Natural killer cell (primary cell): ENCODE data around the gene BANF2. TPM values are rescaled to one million over a fixed set of nuclear protein-coding genes. Genes with fewer than 3 reads are reported as not detected.

Experiments
- ATAC-seq, 3 donors: fragments of 150-1000 bp in 2 of 3; fragments of 200-7000 bp in 1 of 3; cut with Tn5 transposase; 1 replicate in 1 of 3; 2 replicates in 2 of 3; pipeline ENCODE4 v1.10.0; 2021; ENCODE audit warnings: mild to moderate bottlenecking in 2 of 3, moderate library complexity in 2 of 3
- DNase-seq, 2 donors: peaks; one replicate each; pipeline versions ENCODE4 v3.0.0 to v3.0.0-alpha.2; 2013 to 2021; ENCODE audit warnings: mixed read lengths in 1 of 2
- H3K27ac ChIP-seq: one replicate; pipeline ENCODE4 v1.5.1; 2013; ENCODE audit warnings: mild to moderate bottlenecking, low read length
- H3K27me3 ChIP-seq: one replicate; pipeline ENCODE4 v1.6.1; 2013; ENCODE audit warnings: low read length; ENCODE audit not compliant: control insufficient read depth, insufficient read depth
- H3K36me3 ChIP-seq: one replicate; pipeline ENCODE4 v1.6.1; 2013; ENCODE audit warnings: low read length; ENCODE audit not compliant: control insufficient read depth, insufficient read depth
- H3K4me1 ChIP-seq: one replicate; pipeline ENCODE4 v1.6.1; 2013; ENCODE audit warnings: low read length; ENCODE audit not compliant: control insufficient read depth, insufficient read depth
- H3K4me3 ChIP-seq: one replicate; pipeline ENCODE4 v1.5.1; 2013; ENCODE audit warnings: low read length
- H3K9me3 ChIP-seq: one replicate; pipeline ENCODE4 v1.6.1; 2013; ENCODE audit warnings: low read length; ENCODE audit not compliant: control insufficient read depth, insufficient read depth
- H3K27ac Mint-ChIP-seq, 2 donors: one replicate each; pipeline ENCODE4 v1.8.0; 2022; ENCODE audit warnings: mild to moderate bottlenecking in 2 of 2, mixed read lengths in 2 of 2, moderate library complexity in 1 of 2
- H3K27me3 Mint-ChIP-seq, 2 donors: one replicate each; pipeline ENCODE4 v1.8.0; 2022; ENCODE audit warnings: low read depth in 2 of 2, mixed read lengths in 2 of 2
- H3K36me3 Mint-ChIP-seq: one replicate; pipeline ENCODE4 v1.8.0; 2022; ENCODE audit warnings: mixed read lengths
- H3K4me1 Mint-ChIP-seq, 2 donors: one replicate each; pipeline ENCODE4 v1.8.0; 2022; ENCODE audit warnings: mixed read lengths in 2 of 2
- H3K4me3 Mint-ChIP-seq: one replicate; pipeline ENCODE4 v1.8.0; 2022; ENCODE audit warnings: mild to moderate bottlenecking, moderate library complexity, mixed read lengths
- H3K9me3 Mint-ChIP-seq, 2 donors: one replicate each; pipeline ENCODE4 v1.8.0; 2022; ENCODE audit warnings: mixed read lengths in 2 of 2
- CTCF ChIP-seq: fragments of 200-600 bp; IDR thresholded peaks from one replicate; pipeline ENCODE4 v1.8.0; 2022; ENCODE audit warnings: antibody characterized with exemption
- WGBS: methylation state at CpG from one replicate; pipeline ENCODE4 v1.1.7; 2013; ENCODE audit warnings: missing lambda C conversion rate; ENCODE audit not compliant: insufficient coverage; 5-methylcytosine and 5-hydroxymethylcytosine counted together
- intact Hi-C: fragments of 100-400 bp; cut with micrococcal nuclease; formaldehyde crosslinking; loops from one replicate; pipeline ENCODE4 v1.14.2; 2022
- total RNA-seq, 4 donors: library from RNA; stranded (reverse); fragments of 120-200 nt in 1 of 4; gene quantifications; one replicate each; pipeline versions ENCODE4 v1.2.3 to v1.2.4, GENCODE V29; 2013 to 2022

Gene BANF2
- total RNA-seq, 3 donors from 2014 or later (not counting 1 experiment from before 2014, with no cell fraction given): not detected

- no peak overlapping the region for H3K4me3 Mint-ChIP-seq
- peaks cover 2 to 3% of the 10 kb centered on the region in 2 donors for H3K9me3 Mint-ChIP-seq
- no peaks in the 10 kb centered on the region for H3K4me1 Mint-ChIP-seq
- no peak for ATAC-seq
- H3K36me3 Mint-ChIP-seq: no peaks in the 10 kb centered on the region
- DNase-seq: no peak
- Histone ChIP-seq H3K36me3 (no peaks in the 10 kb centered on the region), H3K4me1 (no peaks in the 10 kb centered on the region), H3K4me3 (no peak overlapping the region), H3K27me3 (no peaks in the 10 kb centered on the region), H3K27ac (no peak overlapping the region), H3K9me3 (peaks cover 4% of the 10 kb centered on the region)
- peaks cover 7 to 8% of the 10 kb centered on the region in 2 donors for H3K27me3 Mint-ChIP-seq
- intact Hi-C loops: no loop called here
- WGBS: 89% methylated on average over 9 of the region's 9 CpGs
- no peak for TF ChIP-seq CTCF
- H3K27ac Mint-ChIP-seq: no peak overlapping the region
These were observed 35.5 kb downstream of the BANF2 start for GRCh38 chr20:17735206-17735804.

DNA sequence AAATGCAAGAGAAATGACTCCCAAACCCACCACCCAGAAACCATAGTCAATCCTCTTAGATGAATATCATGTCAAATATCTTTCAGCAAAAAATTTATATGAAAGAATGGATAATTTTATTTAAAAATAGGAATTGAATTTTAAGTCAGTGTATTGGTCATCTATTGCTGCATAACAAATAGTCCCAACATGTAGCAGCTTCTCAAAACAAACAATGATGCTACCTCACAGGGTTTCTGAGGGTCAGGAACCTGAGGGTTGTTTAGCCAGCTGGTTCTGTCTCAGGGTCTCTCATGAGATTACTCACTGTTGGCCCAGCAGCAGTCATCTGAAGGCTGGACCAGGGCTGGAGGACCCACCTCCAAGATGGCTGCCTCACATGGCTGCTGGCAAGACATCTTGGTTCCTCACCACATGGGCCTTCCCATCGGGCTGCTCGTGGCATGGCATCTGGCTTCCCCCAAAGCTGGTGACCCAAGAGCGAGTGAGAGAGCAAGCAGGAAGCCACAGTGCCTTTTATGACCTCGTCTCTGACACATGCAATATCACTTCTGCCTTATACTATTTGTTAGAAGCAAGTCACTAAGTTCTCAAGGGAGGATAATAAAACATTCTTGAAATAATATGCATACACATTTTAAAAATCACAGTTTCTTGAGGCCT, 36.3 kb downstream of the BANF2 start:
- Mint-ChIP-seq H3K27me3 (peaks cover 4 to 7% of the 10 kb centered on the region in 2 donors), H3K9me3 (peaks cover 2 to 3% of the 10 kb centered on the region in 2 donors)
- peaks cover 4% of the 10 kb centered on the region for H3K9me3 ChIP-seq

DNA sequence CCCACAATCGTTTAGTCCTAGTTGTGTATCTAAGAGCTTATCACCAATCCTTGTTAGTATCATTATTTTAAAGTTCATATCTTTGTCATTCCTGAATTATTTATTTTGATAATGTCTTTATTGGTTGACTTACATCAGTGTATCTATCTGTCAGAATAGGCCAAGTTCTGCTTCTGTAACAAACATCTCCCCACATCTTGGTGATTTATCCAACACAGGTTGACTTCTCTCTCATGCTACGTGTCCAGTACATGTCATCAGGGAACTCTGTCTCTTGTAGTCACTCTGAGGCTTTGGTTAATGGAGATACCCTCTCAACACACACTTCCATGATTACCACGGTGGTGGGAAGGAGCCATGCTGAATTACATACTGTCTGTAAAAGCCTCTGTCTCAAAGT, 38.4 kb downstream of the BANF2 start:
- H3K36me3 ChIP-seq: no peaks in the 10 kb centered on the region
- DNase-seq: no peak
- Mint-ChIP-seq H3K9me3 (peaks cover 2 to 3% of the 10 kb centered on the region in 2 donors), H3K27me3 (peaks cover 5 to 7% of the 10 kb centered on the region in 2 donors), H3K4me1 (no peaks in the 10 kb centered on the region), H3K4me3 (no peak overlapping the region), H3K27ac (no peak overlapping the region), H3K36me3 (no peaks in the 10 kb centered on the region)
- no peaks in the 10 kb centered on the region for H3K4me1 ChIP-seq
- H3K4me3 ChIP-seq: no peak overlapping the region
- H3K9me3 ChIP-seq: peaks cover 4% of the 10 kb centered on the region
- H3K27ac ChIP-seq: no peak overlapping the region
- ATAC-seq: no peak
- intact Hi-C loops: no loop called here
- TF ChIP-seq CTCF: no peak
- 73% methylated on average over 2 of the region's 3 CpGs for WGBS
- H3K27me3 ChIP-seq: no peaks in the 10 kb centered on the region

More for the DNA sequence above, 36.3 kb downstream of the BANF2 start:
- 74% methylated on average over 3 of the region's 4 CpGs for WGBS
- H3K4me1 Mint-ChIP-seq: no peaks in the 10 kb centered on the region
- Histone ChIP-seq H3K36me3 (no peaks in the 10 kb centered on the region), H3K4me3 (no peak overlapping the region), H3K27me3 (no peaks in the 10 kb centered on the region), H3K27ac (no peak overlapping the region), H3K4me1 (no peaks in the 10 kb centered on the region)
- intact Hi-C loops: no loop called here
- no peak overlapping the region for H3K27ac Mint-ChIP-seq
- no peak for TF ChIP-seq CTCF
- no peak overlapping the region for H3K4me3 Mint-ChIP-seq
- H3K36me3 Mint-ChIP-seq: no peaks in the 10 kb centered on the region
- no peak for ATAC-seq
- DNase-seq: no peak
